ACHN (cell line): Measurements from ENCODE around the gene PPM1M.

Source experiments
- DNase-seq: peaks from one replicate; pipeline ENCODE4 v3.0.0-alpha.2; 2015
- in situ Hi-C: cut with HindIII; loops from 2 replicates; pipeline ENCODE4 v1.10.0; 2017; ENCODE audit warnings: low sequenced_read_pairs, low pct_ligation_motif_present, low pct_unique_long_range_greater_than_20kb

Gene PPM1M

GRCh38 chr3:52213005-52213404, 32.6 kb upstream of the PPM1M start:
- in situ Hi-C loops: no loop called here
- no peak for DNase-seq

GRCh38 chr3:52213901-52214300, 31.7 kb upstream of the PPM1M start:
- in situ Hi-C loops: no loop called here
- DNase-seq: no peak

- no peak for DNase-seq
- in situ Hi-C loops: no loop called here
These were observed 30.2 kb upstream of the PPM1M start for GRCh38 chr3:52215351-52215750.

GRCh38 chr3:52216585-52217408, 28.8 kb upstream of the PPM1M start:
- in situ Hi-C loops: no loop called here
- peak; percentile 58 for DNase-seq

GRCh38 chr3:52217409-52217805, 28.2 kb upstream of the PPM1M start:
- no peak for DNase-seq
- in situ Hi-C loops: no loop called here

GRCh38 chr3:52218026-52218425, 27.5 kb upstream of the PPM1M start:
- in situ Hi-C loops: no loop called here
- no peak for DNase-seq

- in situ Hi-C loops: no loop called here
These were observed 27.1 kb upstream of the PPM1M start for GRCh38 chr3:52218454-52218853.

GRCh38 chr3:52218937-52219650, 26.5 kb upstream of the PPM1M start:
- in situ Hi-C loops: no loop called here
- no peak for DNase-seq

More at GRCh38 chr3:52218454-52218853, 27.1 kb upstream of the PPM1M start:
- no peak for DNase-seq

GRCh38 chr3:52220380-52221026, 25.1 kb upstream of the PPM1M start:
- in situ Hi-C loops: no loop called here
- peak; percentile 56 for DNase-seq

- DNase-seq: no peak
- in situ Hi-C loops: no loop called here
These were observed 24.4 kb upstream of the PPM1M start for GRCh38 chr3:52221141-52221562.

- in situ Hi-C loops: no loop called here
- DNase-seq: no peak
These were observed 23.8 kb upstream of the PPM1M start for GRCh38 chr3:52221563-52222318.

GRCh38 chr3:52222319-52223221, 23.0 kb upstream of the PPM1M start:
- in situ Hi-C loops: no loop called here
- DNase-seq: no peak

- DNase-seq: no peak
- in situ Hi-C loops: no loop called here
These were observed 21.8 kb upstream of the PPM1M start for GRCh38 chr3:52223449-52224408.

- in situ Hi-C loops: no loop called here
These were observed 19.9 kb upstream of the PPM1M start, which contains the start of gene TLR9 for GRCh38 chr3:52225452-52226228. TSS of gene TLR9 (minus strand) at chr3:52225645. CDS start at chr3:52225529, 116 bp downstream.

GRCh38 chr3:52226229-52226817, 19.2 kb upstream of the PPM1M start:
- in situ Hi-C loops: no loop called here

More at GRCh38 chr3:52225452-52226228, 19.9 kb upstream of the PPM1M start, which contains the start of gene TLR9:
- no peak for DNase-seq

GRCh38 chr3:52227117-52227516, 18.4 kb upstream of the PPM1M start:
- in situ Hi-C loops: no loop called here
- no peak for DNase-seq

More at GRCh38 chr3:52226229-52226817, 19.2 kb upstream of the PPM1M start:
- DNase-seq: no peak
